AG09319 (cell line): ENCODE data around the gene PHF20.
"Not testable (repeated sequence)": the region's sequence is repeated elsewhere in the genome, so short reads cannot be mapped to it uniquely, and the experiment has no call there.

Experiments
- DNase-seq: peaks from one replicate; pipeline ENCODE4 v3.0.0-alpha.2; 2010; ENCODE audit warnings: low read depth; ENCODE audit errors: extremely low read depth
- CTCF ChIP-seq: IDR thresholded peaks from 2 replicates; pipeline ENCODE4 v1.5.1; 2011; ENCODE audit warnings: low read depth, mild to moderate bottlenecking, inconsistent platforms, low read length, moderate library complexity

Gene PHF20

GRCh38 chr20:35838205-35838604, 66.4 kb downstream of the PHF20 start:
- DNase-seq = no peak
- no peak for TF ChIP-seq CTCF

- no peak for DNase-seq
- TF ChIP-seq CTCF = no peak
Observed at GRCh38 chr20:35839904-35840303, 68.1 kb downstream of the PHF20 start.

- no peak for DNase-seq
- TF ChIP-seq CTCF = no peak
Observed at GRCh38 chr20:35840421-35840820, 68.6 kb downstream of the PHF20 start.

GRCh38 chr20:35842361-35842760, 70.5 kb downstream of the PHF20 start:
- no peak for TF ChIP-seq CTCF
- no peak for DNase-seq

GRCh38 chr20:35843894-35844293, 72.1 kb downstream of the PHF20 start:
- not testable (repeated sequence) for DNase-seq

- TF ChIP-seq CTCF = no peak
- DNase-seq = no peak
Observed at GRCh38 chr20:35845561-35845960, 73.7 kb downstream of the PHF20 start.

GRCh38 chr20:35849706-35850105, 77.9 kb downstream of the PHF20 start:
- TF ChIP-seq CTCF = no peak
- DNase-seq = no peak

- not testable (repeated sequence) for DNase-seq
Observed at GRCh38 chr20:35851659-35852058, 79.8 kb downstream of the PHF20 start.
